Upper lobe of left lung (tissue), 6 donors: ENCODE measurements around the gene LRRC8B. TPM values are rescaled to one million over a fixed set of nuclear protein-coding genes. Genes with fewer than 3 reads are reported as not detected.

ENCODE experiments used
- ATAC-seq, 2 donors: fragments of 200-7000 bp; cut with Tn5 transposase; one replicate each; pipeline ENCODE4 v1.9.1; 2022; ENCODE audit warnings: mild to moderate bottlenecking in 2 of 2, moderate library complexity in 2 of 2; ENCODE audit not compliant: low FRiP score in 2 of 2
- DNase-seq, 2 donors: peaks; one replicate each; pipeline ENCODE4 v3.0.0-alpha.2; 2019 to 2020
- H3K27ac ChIP-seq, 4 donors: fragments of 200-600 bp; sonication (generic); one replicate each; pipeline ENCODE4 v1.5.1; 2016 to 2019
- H3K27me3 ChIP-seq, 4 donors: fragments of 200-600 bp; sonication (generic); one replicate each; pipeline ENCODE4 v1.5.1; 2017 to 2019
- H3K36me3 ChIP-seq, 4 donors: fragments of 200-600 bp; sonication (generic); one replicate each; pipeline ENCODE4 v1.5.1; 2016 to 2019
- H3K4me1 ChIP-seq, 4 donors: fragments of 200-600 bp; sonication (generic); one replicate each; pipeline ENCODE4 v1.5.1; 2018 to 2019
- H3K4me3 ChIP-seq, 4 donors: fragments of 200-600 bp; sonication (generic); one replicate each; pipeline ENCODE4 v1.5.1; 2017 to 2019; ENCODE audit warnings: mild to moderate bottlenecking in 2 of 4, moderate library complexity in 1 of 4
- H3K9me3 ChIP-seq, 4 donors: fragments of 200-600 bp; sonication (generic); one replicate each; pipeline ENCODE4 v1.5.1; 2018 to 2019
- CTCF ChIP-seq, 6 experiments: fragments of 450-650 bp in 4 of 6; fragments of 200-600 bp in 2 of 6; sonication (generic) in 2 of 6; IDR thresholded peaks; one replicate each; pipeline ENCODE4 v1.5.1; 2016 to 2019; ENCODE audit warnings: antibody characterized with exemption in 6 of 6
- EP300 ChIP-seq, 4 donors: sonication (generic); formaldehyde crosslinking; IDR thresholded peaks; one replicate each; pipeline ENCODE4 v1.5.1; 2017; ENCODE audit warnings: antibody characterized with exemption in 4 of 4, control low read depth in 2 of 4
- POLR2A ChIP-seq, 4 donors: fragments of 450-650 bp; IDR thresholded peaks; one replicate each; pipeline ENCODE4 v1.5.1; 2016 to 2017; ENCODE audit warnings: antibody characterized with exemption in 4 of 4, mild to moderate bottlenecking in 2 of 4
- POLR2AphosphoS5 ChIP-seq, 2 donors: sonication (generic); formaldehyde crosslinking; IDR thresholded peaks; one replicate each; pipeline ENCODE4 v1.5.1; 2017; ENCODE audit warnings: antibody characterized with exemption in 2 of 2
- WGBS, 2 donors: methylation state at CpG; one replicate each; pipeline ENCODE4 v1.1.5; 2017 to 2018; 5-methylcytosine and 5-hydroxymethylcytosine counted together
- total RNA-seq, 6 donors: library from RNA; depleted of rRNA in 4 of 6; stranded (reverse); fragments of >200 nt in 4 of 6; gene quantifications; one replicate each; pipeline versions ENCODE4 v1.1.0 to v1.2.1, GENCODE V29; 2016 to 2021
- donor health status: DM: no; HTN: no; CAD: no; lungs with moderate emphysema.
- donor health status: DM: no; HTN: yes; CAD: no; lungs with severe emphysema.

Gene LRRC8B
- total RNA-seq, 6 donors from 2014 or later: 7.1 to 20.2 (median 14.8) TPM

DNA sequence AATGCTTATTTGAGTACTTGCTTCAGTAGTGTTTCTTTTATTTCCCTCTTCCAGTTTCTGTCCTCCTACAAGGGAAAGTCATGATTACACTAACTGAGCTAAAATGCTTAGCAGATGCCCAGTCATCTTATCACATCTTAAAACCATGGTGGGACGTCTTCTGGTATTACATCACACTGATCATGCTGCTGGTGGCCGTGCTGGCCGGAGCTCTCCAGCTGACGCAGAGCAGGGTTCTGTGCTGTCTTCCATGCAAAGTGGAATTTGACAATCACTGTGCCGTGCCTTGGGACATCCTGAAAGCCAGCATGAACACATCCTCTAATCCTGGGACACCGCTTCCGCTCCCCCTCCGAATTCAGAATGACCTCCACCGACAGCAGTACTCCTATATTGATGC is 57.9 kb downstream of the LRRC8B start:
- Histone ChIP-seq H3K4me1 (no peaks in the 10 kb centered on the region), H3K4me3 (no peak overlapping the region), H3K27ac (no peak overlapping the region), H3K36me3 (peaks cover 3 to 38% (median 16%) of the 10 kb centered on the region in 4 donors), H3K27me3 (no peaks in the 10 kb centered on the region), H3K9me3 (no peaks in the 10 kb centered on the region)
- TF ChIP-seq EP300 (IDR thresholded peaks at IDR 0.05) (no peak), POLR2AphosphoS5 (IDR thresholded peaks at IDR 0.05) (no peak), POLR2A (IDR thresholded peaks at IDR 0.05) (no peak), CTCF (IDR thresholded peaks at IDR 0.05) (no peak)
- WGBS, 2 donors: 93 to 96% methylated on average over 9 of the region's 9 CpGs
- DNase-seq (peak in 1 of 2 donors; percentile 15), ATAC-seq (no peak)

GRCh38 chr1:89584211-89584610 is 59.6 kb downstream of the LRRC8B start:
- peaks cover 0 to under 1% (median 0%) of the 10 kb centered on the region in 4 donors for H3K4me1 ChIP-seq
- TF ChIP-seq POLR2A (IDR thresholded peaks at IDR 0.05) (no peak), POLR2AphosphoS5 (IDR thresholded peaks at IDR 0.05) (no peak), CTCF (IDR thresholded peaks at IDR 0.05) (no peak), EP300 (IDR thresholded peaks at IDR 0.05) (no peak)
- WGBS, 2 donors: 94 to 95% methylated on average over 2 of the region's 2 CpGs
- no peaks in the 10 kb centered on the region for H3K27me3 ChIP-seq
- peaks cover 3 to 41% (median 16%) of the 10 kb centered on the region in 4 donors for H3K36me3 ChIP-seq
- no peak for ATAC-seq
- no peak overlapping the region for H3K27ac ChIP-seq
- DNase-seq: no peak
- H3K4me3 ChIP-seq: no peak overlapping the region
- H3K9me3 ChIP-seq: no peaks in the 10 kb centered on the region

DNA sequence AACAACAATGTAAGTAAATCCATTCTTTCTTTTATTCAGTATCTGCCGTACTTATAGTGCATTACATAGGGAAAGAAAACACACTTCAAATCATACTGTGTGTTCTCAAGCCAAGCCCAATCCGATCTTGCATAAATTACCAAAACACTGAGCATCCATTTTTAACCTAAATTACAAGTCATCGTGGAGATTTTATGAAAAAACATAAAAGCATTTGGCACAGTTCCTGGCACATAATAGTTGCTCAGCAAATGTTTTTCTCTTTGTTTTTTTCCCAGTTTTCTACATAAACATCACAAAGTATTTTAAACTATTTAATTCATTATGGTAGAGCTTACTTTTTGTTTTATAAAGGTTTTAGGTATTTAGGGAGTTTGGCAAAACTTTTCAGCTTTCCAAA is 60.2 kb downstream of the LRRC8B start:
- Histone ChIP-seq H3K9me3 (no peaks in the 10 kb centered on the region), H3K27me3 (no peaks in the 10 kb centered on the region), H3K36me3 (peaks cover 3 to 41% (median 16%) of the 10 kb centered on the region in 4 donors), H3K4me3 (no peak overlapping the region), H3K27ac (no peak overlapping the region), H3K4me1 (peaks cover 0 to 4% (median 0%) of the 10 kb centered on the region in 4 donors)
- WGBS, 2 donors: 93 to 95% methylated on average over 3 of the region's 3 CpGs
- TF ChIP-seq POLR2AphosphoS5 (IDR thresholded peaks at IDR 0.05) (no peak), POLR2A (IDR thresholded peaks at IDR 0.05) (no peak), CTCF (IDR thresholded peaks at IDR 0.05) (no peak), EP300 (IDR thresholded peaks at IDR 0.05) (no peak)
- no peak for DNase-seq
- ATAC-seq: no peak

DNA sequence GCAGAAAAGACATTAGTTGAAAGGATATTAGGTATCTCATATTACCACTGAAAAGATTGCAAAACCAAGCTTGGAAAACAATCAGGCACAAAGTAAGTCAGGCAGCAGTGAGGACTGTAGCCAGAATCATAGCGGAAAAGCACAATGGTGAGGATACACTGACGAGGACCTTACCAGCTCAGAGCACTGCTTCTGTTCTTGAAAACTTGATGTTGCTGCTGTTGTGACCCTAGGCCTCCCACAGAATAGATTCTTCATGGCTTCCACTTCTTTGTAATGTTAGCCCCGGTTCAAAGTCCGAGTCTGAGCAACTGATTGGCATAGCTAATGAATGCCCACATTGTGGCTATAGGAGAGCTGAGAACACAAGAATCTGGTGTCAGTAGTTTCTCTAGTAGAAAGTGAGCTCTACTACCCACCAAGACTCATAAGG is 63.1 kb downstream of the LRRC8B start:
- Histone ChIP-seq H3K27me3 (no peaks in the 10 kb centered on the region), H3K4me3 (no peak overlapping the region), H3K9me3 (no peaks in the 10 kb centered on the region), H3K36me3 (peaks cover 3 to 32% (median 12%) of the 10 kb centered on the region in 4 donors), H3K27ac (no peak overlapping the region), H3K4me1 (peaks cover 0 to 11% (median 0%) of the 10 kb centered on the region in 4 donors)
- 90 to 99% methylated on average over 4 of the region's 4 CpGs for WGBS, 2 donors
- DNase-seq (no peak), ATAC-seq (no peak)
- no peak for TF ChIP-seq POLR2AphosphoS5 (IDR thresholded peaks at IDR 0.05)
- no peak for TF ChIP-seq EP300 (IDR thresholded peaks at IDR 0.05)
- no peak for TF ChIP-seq POLR2A (IDR thresholded peaks at IDR 0.05)
- no peak for TF ChIP-seq CTCF (IDR thresholded peaks at IDR 0.05)

GRCh38 chr1:89588480-89588879 is 63.9 kb downstream of the LRRC8B start:
- H3K4me3 ChIP-seq: no peak overlapping the region
- H3K27me3 ChIP-seq: no peaks in the 10 kb centered on the region
- TF ChIP-seq POLR2A (IDR thresholded peaks at IDR 0.05) (no peak), EP300 (IDR thresholded peaks at IDR 0.05) (no peak), CTCF (IDR thresholded peaks at IDR 0.05) (no peak), POLR2AphosphoS5 (IDR thresholded peaks at IDR 0.05) (no peak)
- 100% methylated on average over 1 of the region's 1 CpG for WGBS, 2 donors
- peaks cover 0 to 13% (median 4%) of the 10 kb centered on the region in 4 donors for H3K4me1 ChIP-seq
- H3K27ac ChIP-seq: no peak overlapping the region
- DNase-seq (no peak), ATAC-seq (no peak)
- H3K9me3 ChIP-seq: no peaks in the 10 kb centered on the region
- peaks cover 0 to 27% (median 6%) of the 10 kb centered on the region in 4 donors for H3K36me3 ChIP-seq
